Measurements from ENCODE around the gene DOCK6.
A peak's percentile ranks its signal among the peaks of the same experiment; 100 is the strongest.

The DOCK6 gene

GRCh38 chr19:11254666-11255065, 7.7 kb downstream of the DOCK6 start:
- no peaks in the 10 kb centered on the region for H3K27me3 ChIP-seq (ENCODE audit: low read depth, low read length)
- H3K36me3 ChIP-seq (ENCODE audit: control insufficient read depth in 1 of 2, insufficient read depth in 2 of 2, low read length in 2 of 2) = peaks cover 5 to 30% of the 10 kb centered on the region in 2 donors
- H3K4me1 ChIP-seq (ENCODE audit: control insufficient read depth in 1 of 2, insufficient read depth in 2 of 2, low read length in 2 of 2) = peaks cover 0 to 5% of the 10 kb centered on the region in 2 donors
- no peak overlapping the region for H3K4me3 ChIP-seq (ENCODE audit: low read depth in 1 of 2, low read length in 2 of 2)
- no peak overlapping the region for H3K27ac ChIP-seq (ENCODE audit: low read length)
- no peaks in the 10 kb centered on the region for H3K9me3 ChIP-seq (ENCODE audit: control insufficient read depth in 1 of 2, low read length in 2 of 2)

- H3K36me3 ChIP-seq (ENCODE audit: control insufficient read depth in 1 of 2, insufficient read depth in 2 of 2, low read length in 2 of 2) = peaks cover 16 to 30% of the 10 kb centered on the region in 2 donors
- H3K9me3 ChIP-seq (ENCODE audit: control insufficient read depth in 1 of 2, low read length in 2 of 2) = no peaks in the 10 kb centered on the region
- H3K27ac ChIP-seq (ENCODE audit: low read length) = no peak overlapping the region
- peaks cover 0 to 8% of the 10 kb centered on the region in 2 donors for H3K4me1 ChIP-seq (ENCODE audit: control insufficient read depth in 1 of 2, insufficient read depth in 2 of 2, low read length in 2 of 2)
- no peaks in the 10 kb centered on the region for H3K27me3 ChIP-seq (ENCODE audit: low read depth, low read length)
- no peak overlapping the region for H3K4me3 ChIP-seq (ENCODE audit: low read depth in 1 of 2, low read length in 2 of 2)
Observed at GRCh38 chr19:11252665-11253355, 9.5 kb downstream of the DOCK6 start.

- Histone ChIP-seq H3K27ac (ENCODE audit: low read length) (no peak overlapping the region), H3K9me3 (ENCODE audit: control insufficient read depth in 1 of 2, low read length in 2 of 2) (no peaks in the 10 kb centered on the region), H3K4me3 (ENCODE audit: low read depth in 1 of 2, low read length in 2 of 2) (no peak overlapping the region), H3K4me1 (ENCODE audit: control insufficient read depth in 1 of 2, insufficient read depth in 2 of 2, low read length in 2 of 2) (peaks cover 0 to 10% of the 10 kb centered on the region in 2 donors), H3K36me3 (ENCODE audit: control insufficient read depth in 1 of 2, insufficient read depth in 2 of 2, low read length in 2 of 2) (peaks cover 19 to 30% of the 10 kb centered on the region in 2 donors), H3K27me3 (ENCODE audit: low read depth, low read length) (no peaks in the 10 kb centered on the region)
Observed at GRCh38 chr19:11251650-11252314, 10.5 kb downstream of the DOCK6 start.

- Histone ChIP-seq H3K4me3 (ENCODE audit: low read depth in 1 of 2, low read length in 2 of 2) (no peak overlapping the region), H3K9me3 (ENCODE audit: control insufficient read depth in 1 of 2, low read length in 2 of 2) (no peaks in the 10 kb centered on the region), H3K36me3 (ENCODE audit: control insufficient read depth in 1 of 2, insufficient read depth in 2 of 2, low read length in 2 of 2) (peaks cover 19 to 30% of the 10 kb centered on the region in 2 donors), H3K27ac (ENCODE audit: low read length) (no peak overlapping the region), H3K4me1 (ENCODE audit: control insufficient read depth in 1 of 2, insufficient read depth in 2 of 2, low read length in 2 of 2) (peaks cover 0 to 10% of the 10 kb centered on the region in 2 donors), H3K27me3 (ENCODE audit: low read depth, low read length) (no peaks in the 10 kb centered on the region)
Observed at GRCh38 chr19:11251217-11251616, 11.1 kb downstream of the DOCK6 start.

- Histone ChIP-seq H3K4me1 (ENCODE audit: control insufficient read depth in 1 of 2, insufficient read depth in 2 of 2, low read length in 2 of 2) (peaks cover 0 to 7% of the 10 kb centered on the region in 2 donors), H3K9me3 (ENCODE audit: control insufficient read depth in 1 of 2, low read length in 2 of 2) (no peaks in the 10 kb centered on the region), H3K27me3 (ENCODE audit: low read depth, low read length) (no peaks in the 10 kb centered on the region), H3K36me3 (ENCODE audit: control insufficient read depth in 1 of 2, insufficient read depth in 2 of 2, low read length in 2 of 2) (peaks cover 19 to 30% of the 10 kb centered on the region in 2 donors), H3K27ac (ENCODE audit: low read length) (no peak overlapping the region), H3K4me3 (ENCODE audit: low read depth in 1 of 2, low read length in 2 of 2) (no peak overlapping the region)
Observed at GRCh38 chr19:11248852-11249251, 13.5 kb downstream of the DOCK6 start.

- no peaks in the 10 kb centered on the region for H3K9me3 ChIP-seq (ENCODE audit: control insufficient read depth in 1 of 2, low read length in 2 of 2)
- H3K4me3 ChIP-seq (ENCODE audit: low read depth in 1 of 2, low read length in 2 of 2) = no peak overlapping the region
- H3K4me1 ChIP-seq (ENCODE audit: control insufficient read depth in 1 of 2, insufficient read depth in 2 of 2, low read length in 2 of 2) = peaks cover 0 to 12% of the 10 kb centered on the region in 2 donors
- H3K27ac ChIP-seq (ENCODE audit: low read length) = no peak overlapping the region
- no peaks in the 10 kb centered on the region for H3K27me3 ChIP-seq (ENCODE audit: low read depth, low read length)
- peaks cover 19 to 26% of the 10 kb centered on the region in 2 donors for H3K36me3 ChIP-seq (ENCODE audit: control insufficient read depth in 1 of 2, insufficient read depth in 2 of 2, low read length in 2 of 2)
Observed at GRCh38 chr19:11247934-11248333, 14.4 kb downstream of the DOCK6 start.

- Histone ChIP-seq H3K36me3 (ENCODE audit: control insufficient read depth in 1 of 2, insufficient read depth in 2 of 2, low read length in 2 of 2) (peaks cover 17 to 20% of the 10 kb centered on the region in 2 donors), H3K27ac (ENCODE audit: low read length) (no peak overlapping the region)
Observed at GRCh38 chr19:11247391-11247790, 14.9 kb downstream of the DOCK6 start.

GRCh38 chr19:11246941-11247340, 15.4 kb downstream of the DOCK6 start:
- peaks cover 15 to 16% of the 10 kb centered on the region in 2 donors for H3K36me3 ChIP-seq (ENCODE audit: control insufficient read depth in 1 of 2, insufficient read depth in 2 of 2, low read length in 2 of 2)
- H3K27ac ChIP-seq (ENCODE audit: low read length) = no peak overlapping the region
- H3K4me1 ChIP-seq (ENCODE audit: control insufficient read depth in 1 of 2, insufficient read depth in 2 of 2, low read length in 2 of 2) = peaks cover 0 to 12% of the 10 kb centered on the region in 2 donors
- H3K27me3 ChIP-seq (ENCODE audit: low read depth, low read length) = no peaks in the 10 kb centered on the region
- H3K9me3 ChIP-seq (ENCODE audit: control insufficient read depth in 1 of 2, low read length in 2 of 2) = no peaks in the 10 kb centered on the region
- no peak overlapping the region for H3K4me3 ChIP-seq (ENCODE audit: low read depth in 1 of 2, low read length in 2 of 2)

More at GRCh38 chr19:11247391-11247790, 14.9 kb downstream of the DOCK6 start:
- no peaks in the 10 kb centered on the region for H3K27me3 ChIP-seq (ENCODE audit: low read depth, low read length)
- H3K4me3 ChIP-seq (ENCODE audit: low read depth in 1 of 2, low read length in 2 of 2) = no peak overlapping the region
- H3K9me3 ChIP-seq (ENCODE audit: control insufficient read depth in 1 of 2, low read length in 2 of 2) = no peaks in the 10 kb centered on the region
- peaks cover 0 to 12% of the 10 kb centered on the region in 2 donors for H3K4me1 ChIP-seq (ENCODE audit: control insufficient read depth in 1 of 2, insufficient read depth in 2 of 2, low read length in 2 of 2)

GRCh38 chr19:11244846-11245589, 17.3 kb downstream of the DOCK6 start:
- no peaks in the 10 kb centered on the region for H3K9me3 ChIP-seq (ENCODE audit: control insufficient read depth in 1 of 2, low read length in 2 of 2)
- no peak overlapping the region for H3K4me3 ChIP-seq (ENCODE audit: low read depth in 1 of 2, low read length in 2 of 2)
- H3K27me3 ChIP-seq (ENCODE audit: low read depth, low read length) = no peaks in the 10 kb centered on the region
- H3K36me3 ChIP-seq (ENCODE audit: control insufficient read depth in 1 of 2, insufficient read depth in 2 of 2, low read length in 2 of 2) = peaks cover 4 to 15% of the 10 kb centered on the region in 2 donors
- H3K27ac ChIP-seq (ENCODE audit: low read length) = no peak overlapping the region
- peaks cover 0 to 12% of the 10 kb centered on the region in 2 donors for H3K4me1 ChIP-seq (ENCODE audit: control insufficient read depth in 1 of 2, insufficient read depth in 2 of 2, low read length in 2 of 2)

- peak overlapping the region in 1 of 2 donors; percentile 7 for H3K4me3 ChIP-seq (ENCODE audit: low read depth in 1 of 2, low read length in 2 of 2)
- H3K27ac ChIP-seq (ENCODE audit: low read length) = no peak overlapping the region
- peaks cover 0 to 6% of the 10 kb centered on the region in 2 donors for H3K9me3 ChIP-seq (ENCODE audit: control insufficient read depth in 1 of 2, low read length in 2 of 2)
- H3K27me3 ChIP-seq (ENCODE audit: low read depth, low read length) = no peaks in the 10 kb centered on the region
- H3K36me3 ChIP-seq (ENCODE audit: control insufficient read depth in 1 of 2, insufficient read depth in 2 of 2, low read length in 2 of 2) = peaks cover 13 to 16% of the 10 kb centered on the region in 2 donors
- peaks cover 0 to 12% of the 10 kb centered on the region in 2 donors for H3K4me1 ChIP-seq (ENCODE audit: control insufficient read depth in 1 of 2, insufficient read depth in 2 of 2, low read length in 2 of 2)
Observed at GRCh38 chr19:11243798-11244169, 18.5 kb downstream of the DOCK6 start.
